CD14-positive monocyte (primary cell): Measurements from ENCODE around the gene ATP1B1. TPM values are rescaled to one million over a fixed set of nuclear protein-coding genes. Genes with fewer than 3 reads are reported as not detected.

Source experiments
- DNase-seq, 3 donors: peaks; one replicate each; pipeline ENCODE4 v3.0.0-alpha.2; 2011 to 2022
- H2AFZ ChIP-seq: 2 replicates; pipeline ENCODE4 v1.6.0; 2012; ENCODE audit warnings: mild to moderate bottlenecking, low read depth, low read length, inconsistent platforms; ENCODE audit not compliant: insufficient read depth, poor library complexity, severe bottlenecking
- H3K27ac ChIP-seq, 2 donors: 1 replicate in 1 of 2; 2 replicates in 1 of 2; pipeline ENCODE4 v1.5.1; 2012 to 2013; ENCODE audit warnings: low read length in 2 of 2, control low read depth in 1 of 2, inconsistent platforms in 1 of 2, low read depth in 1 of 2, mild to moderate bottlenecking in 1 of 2
- H3K27me3 ChIP-seq, 2 donors: one replicate each; pipeline versions ENCODE4 v1.6.0 to v1.6.1; 2011 to 2013; ENCODE audit warnings: low read length in 2 of 2; ENCODE audit not compliant: control insufficient read depth in 2 of 2, insufficient read depth in 2 of 2
- H3K36me3 ChIP-seq, 2 donors: replicated peaks in 1 of 2; 1 replicate in 1 of 2; 2 replicates in 1 of 2; pipeline versions ENCODE4 v1.5.1 to v1.6.1; 2012 to 2013; ENCODE audit warnings: low read length in 2 of 2, control low read depth in 1 of 2, inconsistent platforms in 1 of 2, mild to moderate bottlenecking in 1 of 2; ENCODE audit not compliant: insufficient read depth in 2 of 2, control insufficient read depth in 1 of 2
- H3K4me1 ChIP-seq, 2 donors: 1 replicate in 1 of 2; 2 replicates in 1 of 2; pipeline versions ENCODE4 v1.5.1 to v1.6.1; 2012 to 2013; ENCODE audit warnings: low read length in 2 of 2, control low read depth in 1 of 2, inconsistent platforms in 1 of 2, mild to moderate bottlenecking in 1 of 2, moderate library complexity in 1 of 2; ENCODE audit not compliant: insufficient read depth in 2 of 2, control insufficient read depth in 1 of 2
- H3K4me2 ChIP-seq: replicated peaks from 2 replicates; pipeline ENCODE3; 2012; ENCODE audit warnings: low read length, moderate library complexity, mild to moderate bottlenecking; ENCODE audit not compliant: poor library complexity, severe bottlenecking; ENCODE audit errors: extremely low read depth
- H3K4me3 ChIP-seq, 3 experiments: fragments of 200-600 bp in 1 of 3; sonication (generic) in 1 of 3; replicated peaks in 1 of 3; 1 replicate in 2 of 3; 2 replicates in 1 of 3; pipeline ENCODE4 v1.5.1; 2011 to 2013; ENCODE audit warnings: low read length in 3 of 3, mild to moderate bottlenecking in 3 of 3, control low read depth in 2 of 3, low read depth in 2 of 3, inconsistent platforms in 1 of 3, moderate library complexity in 1 of 3
- H3K79me2 ChIP-seq: 2 replicates; pipeline ENCODE4 v1.6.0; 2012; ENCODE audit warnings: mild to moderate bottlenecking, control low read depth, inconsistent platforms, low read length, moderate library complexity; ENCODE audit not compliant: insufficient read depth
- H3K9ac ChIP-seq: 2 replicates; pipeline ENCODE4 v1.6.0; 2017; ENCODE audit warnings: low read length, mild to moderate bottlenecking; ENCODE audit not compliant: insufficient read depth, poor library complexity, severe bottlenecking
- H3K9me3 ChIP-seq, 2 donors: replicated peaks in 1 of 2; 1 replicate in 1 of 2; 2 replicates in 1 of 2; pipeline versions ENCODE4 v1.5.1 to v1.6.1; 2012 to 2013; ENCODE audit warnings: low read length in 2 of 2, control low read depth in 1 of 2; ENCODE audit not compliant: control insufficient read depth in 1 of 2, insufficient read depth in 1 of 2
- H4K20me1 ChIP-seq: 2 replicates; pipeline ENCODE4 v1.6.0; 2012; ENCODE audit warnings: mild to moderate bottlenecking, low read length, control low read depth, moderate library complexity; ENCODE audit not compliant: insufficient read depth
- H3K27ac Mint-ChIP-seq, 7 donors: one replicate each; pipeline ENCODE4 v1.8.0; 2020; ENCODE audit warnings: mild to moderate bottlenecking in 7 of 7, mixed read lengths in 7 of 7, moderate library complexity in 6 of 7, inconsistent platforms in 2 of 7
- H3K27me3 Mint-ChIP-seq, 3 donors: one replicate each; pipeline ENCODE4 v1.8.0; 2021 to 2022; ENCODE audit warnings: low read depth in 3 of 3, mild to moderate bottlenecking in 3 of 3, mixed read lengths in 3 of 3, moderate library complexity in 3 of 3, inconsistent platforms in 1 of 3
- H3K36me3 Mint-ChIP-seq, 2 donors: one replicate each; pipeline ENCODE4 v1.8.0; 2020; ENCODE audit warnings: mixed read lengths in 2 of 2, inconsistent platforms in 1 of 2, mild to moderate bottlenecking in 1 of 2
- H3K4me1 Mint-ChIP-seq: one replicate; pipeline ENCODE4 v1.8.0; 2020; ENCODE audit warnings: mild to moderate bottlenecking, mixed read lengths
- H3K4me3 Mint-ChIP-seq, 2 donors: one replicate each; pipeline ENCODE4 v1.8.0; 2020; ENCODE audit warnings: mild to moderate bottlenecking in 2 of 2, mixed read lengths in 2 of 2, moderate library complexity in 1 of 2
- H3K9me3 Mint-ChIP-seq, 7 donors: one replicate each; pipeline ENCODE4 v1.8.0; 2020 to 2022; ENCODE audit warnings: mixed read lengths in 7 of 7, mild to moderate bottlenecking in 6 of 7, moderate library complexity in 6 of 7, inconsistent platforms in 2 of 7
- CTCF ChIP-seq: fragments of 200-600 bp; IDR thresholded peaks from one replicate; pipeline ENCODE4 v1.8.0; 2022; ENCODE audit warnings: antibody characterized with exemption, mild to moderate bottlenecking
- WGBS: methylation state at CpG from one replicate; pipeline ENCODE4 v1.1.5; 2013; ENCODE audit warnings: missing lambda C conversion rate; ENCODE audit not compliant: insufficient coverage; 5-methylcytosine and 5-hydroxymethylcytosine counted together
- intact Hi-C, 2 donors: fragments of 100-400 bp; cut with micrococcal nuclease; formaldehyde crosslinking; loops; one replicate each; pipeline versions ENCODE4 v1.15.0 to v1.15.1; 2023
- polyA plus RNA-seq, 3 donors: library from polyadenylated mRNA; depleted of rRNA in 1 of 3; unstranded in 2 of 3; stranded (reverse) in 1 of 3; fragments of 300-500 nt in 2 of 3; fragments of >200 nt in 1 of 3; fragmentation: Illumina TruSeq in 2 of 3; gene quantifications; 1 replicate in 2 of 3; 2 replicates in 1 of 3; pipeline ENCODE4 v1.2.3, GENCODE V29; 2012 to 2021

ATP1B1 gene
- polyA plus RNA-seq, 3 donors, result 0.63 to 5.1 (median 0.72) TPM

- Histone ChIP-seq H3K27me3 (no peaks in the 10 kb centered on the region), H3K79me2 (no peaks in the 10 kb centered on the region), H3K36me3 (no peaks in the 10 kb centered on the region), H2AFZ (no peak overlapping the region), H3K4me3 (no peak overlapping the region), H3K4me2 (no peak overlapping the region), H3K4me1 (no peaks in the 10 kb centered on the region), H3K9me3 (no peaks in the 10 kb centered on the region), H3K9ac (no peak overlapping the region), H3K27ac (no peak overlapping the region), H4K20me1 (no peaks in the 10 kb centered on the region)
- Mint-ChIP-seq H3K4me3 (no peak overlapping the region), H3K36me3 (peaks cover 12 to 31% of the 10 kb centered on the region in 2 donors), H3K4me1 (no peaks in the 10 kb centered on the region), H3K27me3 (peaks cover 0 to 2% (median 0%) of the 10 kb centered on the region in 3 donors), H3K9me3 (no peaks in the 10 kb centered on the region), H3K27ac (no peak overlapping the region)
- DNase-seq, result no peak
- 100% methylated on average over 1 of the region's 2 CpGs for WGBS
- intact Hi-C loops, result no loop called here
- no peak for TF ChIP-seq CTCF
These were observed 22.1 kb downstream of the ATP1B1 start for GRCh38 chr1:169128562-169128961.

GRCh38 chr1:169129109-169129784 lies 22.8 kb downstream of the ATP1B1 start:
- no peak for DNase-seq
- intact Hi-C loops, result no loop called here
- Histone ChIP-seq H3K36me3 (no peaks in the 10 kb centered on the region), H3K9ac (no peak overlapping the region), H3K4me2 (no peak overlapping the region), H4K20me1 (no peaks in the 10 kb centered on the region), H2AFZ (no peak overlapping the region), H3K9me3 (no peaks in the 10 kb centered on the region), H3K4me3 (no peak overlapping the region), H3K27ac (no peak overlapping the region), H3K4me1 (no peaks in the 10 kb centered on the region), H3K79me2 (no peaks in the 10 kb centered on the region), H3K27me3 (no peaks in the 10 kb centered on the region)
- peaks cover 12 to 31% of the 10 kb centered on the region in 2 donors for H3K36me3 Mint-ChIP-seq
- peaks cover 0 to 2% (median 0%) of the 10 kb centered on the region in 3 donors for H3K27me3 Mint-ChIP-seq
- no peaks in the 10 kb centered on the region for H3K9me3 Mint-ChIP-seq
- no peak overlapping the region for H3K27ac Mint-ChIP-seq
- WGBS, result no CpG with 5 or more reads among the region's 6 CpGs
- H3K4me3 Mint-ChIP-seq, result no peak overlapping the region
- H3K4me1 Mint-ChIP-seq, result no peaks in the 10 kb centered on the region
- no peak for TF ChIP-seq CTCF
